HL-60 (cell line): Measurements from ENCODE around the gene TBC1D28.
"Not testable (repeated sequence)": the region's sequence is repeated elsewhere in the genome, so short reads cannot be mapped to it uniquely, and the experiment has no call there.

Experiments used
- POLR2AphosphoS5 ChIP-seq: IDR thresholded peaks from 2 replicates; pipeline ENCODE4 v1.6.1; 2012; ENCODE audit warnings: low read depth
- TF ChIP-seq, protein P1 (sequence below): IDR thresholded peaks from one replicate; pipeline ENCODE4 v1.5.1; 2011; ENCODE audit warnings: low read length, control low read depth, inconsistent platforms; ENCODE audit not compliant: insufficient read depth

DNA sequence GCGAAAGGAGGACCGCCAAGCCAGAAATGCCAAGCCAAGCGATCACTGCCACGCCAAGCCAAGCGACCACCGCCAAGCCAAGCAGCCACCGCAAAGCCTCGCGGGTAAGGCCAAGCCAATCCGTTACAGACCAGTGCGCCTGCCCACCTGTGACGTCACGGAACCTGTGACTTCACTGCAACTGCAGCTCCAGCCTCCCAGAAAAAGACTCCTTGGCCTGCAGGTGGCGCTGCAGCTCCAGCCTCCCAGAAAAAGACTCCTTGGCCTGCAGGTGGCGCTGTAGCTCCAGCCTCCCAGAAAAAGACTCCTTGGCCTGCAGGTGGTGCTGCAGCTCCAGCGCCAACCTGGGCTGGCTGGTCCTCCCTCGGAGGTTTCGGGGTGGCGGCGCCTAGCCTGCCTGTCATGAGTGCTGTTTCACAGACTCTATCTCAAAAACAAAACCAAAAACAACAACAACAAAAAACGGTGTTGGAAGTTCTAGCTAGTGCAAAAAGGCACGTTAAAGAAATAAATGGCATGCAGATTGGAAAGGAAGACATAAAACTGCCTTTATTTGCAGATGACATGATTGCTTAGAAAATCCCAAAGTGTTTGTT lies 18.6 kb downstream of the TBC1D28 start:
- TF ChIP-seq, protein P1, sequence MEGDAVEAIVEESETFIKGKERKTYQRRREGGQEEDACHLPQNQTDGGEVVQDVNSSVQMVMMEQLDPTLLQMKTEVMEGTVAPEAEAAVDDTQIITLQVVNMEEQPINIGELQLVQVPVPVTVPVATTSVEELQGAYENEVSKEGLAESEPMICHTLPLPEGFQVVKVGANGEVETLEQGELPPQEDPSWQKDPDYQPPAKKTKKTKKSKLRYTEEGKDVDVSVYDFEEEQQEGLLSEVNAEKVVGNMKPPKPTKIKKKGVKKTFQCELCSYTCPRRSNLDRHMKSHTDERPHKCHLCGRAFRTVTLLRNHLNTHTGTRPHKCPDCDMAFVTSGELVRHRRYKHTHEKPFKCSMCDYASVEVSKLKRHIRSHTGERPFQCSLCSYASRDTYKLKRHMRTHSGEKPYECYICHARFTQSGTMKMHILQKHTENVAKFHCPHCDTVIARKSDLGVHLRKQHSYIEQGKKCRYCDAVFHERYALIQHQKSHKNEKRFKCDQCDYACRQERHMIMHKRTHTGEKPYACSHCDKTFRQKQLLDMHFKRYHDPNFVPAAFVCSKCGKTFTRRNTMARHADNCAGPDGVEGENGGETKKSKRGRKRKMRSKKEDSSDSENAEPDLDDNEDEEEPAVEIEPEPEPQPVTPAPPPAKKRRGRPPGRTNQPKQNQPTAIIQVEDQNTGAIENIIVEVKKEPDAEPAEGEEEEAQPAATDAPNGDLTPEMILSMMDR, result not testable (repeated sequence)
- not testable (repeated sequence) for TF ChIP-seq POLR2AphosphoS5
